K562 (cell line): Measurements from ENCODE around the gene KLRB1. TPM values are rescaled to one million over a fixed set of nuclear protein-coding genes. Genes with fewer than 3 reads are reported as not detected.

Source experiments
- ATAC-seq: fragments of 200-7000 bp; cut with Tn5 transposase; 3 replicates; pipeline ENCODE4 v1.9.1; 2020; ENCODE audit warnings: moderate library complexity
- BruUV-seq: library from RNA; stranded (reverse); fragments of 400-500 nt; replicated peaks from 2 replicates; lab custom pipeline; 2021; lab: Mats Ljungman, UMichigan
- CTCF ChIA-PET: fragments of 300-600 bp; formaldehyde crosslinking; extraction: SDS; loops from one replicate; lab custom pipeline; 2021; ENCODE audit warnings: low intra/inter-chr PET ratio; lab: Yijun Ruan, JAX
- POLR2A ChIA-PET: fragments of 300-600, 350-650 bp; sonication (Branson Sonifier 250); formaldehyde crosslinking; extraction: SDS; loops from one replicate; lab custom pipeline; 2021; ENCODE audit warnings: antibody characterized with exemption, inconsistent platforms; lab: Yijun Ruan, JAX
- DNase-seq, 4 experiments: peaks; one replicate each; pipeline versions ENCODE4 v3.0.0 to v3.0.0-alpha.2; 2011 to 2018; ENCODE audit warnings: low spot score in 3 of 4, mixed read lengths in 3 of 4; ENCODE audit errors: extremely low read depth in 1 of 4
- FAIRE-seq: peaks from 2 replicates; lab custom pipeline; 2011; peaks lifted over from hg19 to GRCh38; lab: Jason Lieb, UNC
- H2AFZ ChIP-seq: 2 replicates; pipeline ENCODE4 v1.6.0; 2011; ENCODE audit warnings: low read depth, low read length, control low read depth, inconsistent platforms
- H3K27ac ChIP-seq: fragments of 200-600 bp; 3 replicates; pipeline ENCODE4 v1.8.0; 2011; ENCODE audit warnings: low read depth, mild to moderate bottlenecking, control low read depth, inconsistent platforms, low read length, moderate library complexity, mixed read lengths; ENCODE audit errors: extremely low read depth
- H3K27me3 ChIP-seq, 2 experiments: fragments of 300-600 bp in 1 of 2; 2 replicates in 1 of 2; 3 replicates in 1 of 2; pipeline versions ENCODE4 v1.6.0 to v1.8.0; 2011; ENCODE audit warnings: inconsistent platforms in 2 of 2, low read length in 2 of 2, mild to moderate bottlenecking in 1 of 2, mixed read lengths in 1 of 2, moderate library complexity in 1 of 2; ENCODE audit not compliant: control insufficient read depth in 2 of 2, insufficient read depth in 2 of 2
- H3K36me3 ChIP-seq: fragments of 300-600 bp; 3 replicates; pipeline ENCODE4 v1.8.0; 2011; ENCODE audit warnings: mild to moderate bottlenecking, low read length, inconsistent platforms; ENCODE audit not compliant: control insufficient read depth, insufficient read depth
- H3K4me1 ChIP-seq, 2 experiments: fragments of 200-600 bp in 1 of 2; replicated peaks in 1 of 2; 2 replicates in 1 of 2; 3 replicates in 1 of 2; pipeline versions ENCODE4 v1.5.1 to v1.8.0; 2011; ENCODE audit warnings: inconsistent platforms in 2 of 2, low read length in 2 of 2, mild to moderate bottlenecking in 1 of 2, mixed read lengths in 1 of 2, moderate library complexity in 1 of 2; ENCODE audit not compliant: control insufficient read depth in 2 of 2, insufficient read depth in 2 of 2
- H3K4me2 ChIP-seq: 2 replicates; pipeline ENCODE4 v1.6.1; 2011; ENCODE audit warnings: low read length, control low read depth, inconsistent platforms, mixed read lengths; ENCODE audit not compliant: insufficient read depth
- H3K4me3 ChIP-seq: fragments of 200-600 bp; sonication (generic), shearing (Covaris generic); 2 replicates; pipeline ENCODE4 v1.5.1; 2016; ENCODE audit warnings: control low read depth, inconsistent platforms
- H3K79me2 ChIP-seq: fragments of 200-600 bp; 3 replicates; pipeline ENCODE4 v1.8.0; 2011; ENCODE audit warnings: low read length, inconsistent platforms; ENCODE audit not compliant: control insufficient read depth, insufficient read depth
- H3K9ac ChIP-seq, 2 experiments: 2 replicates each; pipeline versions ENCODE4 v1.6.0 to v1.6.1; 2011; ENCODE audit warnings: low read depth in 2 of 2, low read length in 2 of 2, control low read depth in 1 of 2, inconsistent platforms in 1 of 2, mild to moderate bottlenecking in 1 of 2, mixed read lengths in 1 of 2; ENCODE audit not compliant: insufficient read depth in 1 of 2
- H3K9me1 ChIP-seq: one replicate; pipeline ENCODE4 v1.6.0; 2011; ENCODE audit warnings: inconsistent platforms, mild to moderate bottlenecking, low read length, moderate library complexity; ENCODE audit not compliant: control insufficient read depth, insufficient read depth
- H3K9me3 ChIP-seq: replicated peaks from 2 replicates; pipeline ENCODE4 v1.5.1; 2011; ENCODE audit warnings: low read depth, low read length, inconsistent platforms; ENCODE audit not compliant: control insufficient read depth, insufficient read depth
- H4K20me1 ChIP-seq: replicated peaks from 2 replicates; pipeline ENCODE4 v1.6.1; 2011; ENCODE audit warnings: low read length, inconsistent platforms, mixed read lengths; ENCODE audit not compliant: control insufficient read depth, insufficient read depth
- ZNF592 ChIP-seq: fragments of 450-650 bp; IDR thresholded peaks from 2 replicates; pipeline ENCODE4 v1.6.1; 2017; ENCODE audit warnings: antibody characterized with exemption, mild to moderate bottlenecking
- WGBS: fragments of 100-300 bp; shearing (Covaris generic); methylation state at CpG from one replicate; pipeline ENCODE4 v1.1.6; 2016; ENCODE audit warnings: low coverage, mixed read lengths; ENCODE audit not compliant: insufficient coverage; ENCODE audit errors: missing lambda C conversion rate; 5-methylcytosine and 5-hydroxymethylcytosine counted together
- in situ Hi-C: fragments of 300-500 bp; cut with MboI; formaldehyde crosslinking; loops from 4 replicates; pipeline ENCODE4 v1.15.0; 2018; ENCODE audit warnings: inconsistent platforms, mixed read lengths
- intact Hi-C: fragments of 100-400 bp; cut with micrococcal nuclease; formaldehyde crosslinking; loops from 2 replicates; pipeline ENCODE4 v1.14.2; 2022
- polyA plus RNA-seq, 8 experiments: library from polyadenylated mRNA; depleted of rRNA in 4 of 8; stranded (reverse) in 5 of 8; unstranded in 3 of 8; fragments of >200 nt; fragmentation: Nextera tagmentation in 2 of 8; fragmentation: Illumina TruSeq in 1 of 8; extraction: Ambion mirVana in 2 of 8; extraction: Trizol in 1 of 8; gene quantifications; 2 replicates each; pipeline versions ENCODE4 v1.2.1 to v1.2.3, GENCODE V29; 2011 to 2014; ENCODE audit warnings: inconsistent platforms in 1 of 8, missing spikeins in 1 of 8
- total RNA-seq, 7 experiments: library from RNA; depleted of rRNA in 6 of 7; stranded (reverse); fragments of >200 nt in 6 of 7; fragmentation: Illumina TruSeq in 2 of 7; extraction: Trizol in 2 of 7; gene quantifications; 2 replicates each; pipeline versions ENCODE4 v1.2.1 to v1.2.3, GENCODE V29; 2011 to 2021; ENCODE audit warnings: low replicate concordance in 1 of 7

Gene KLRB1
- total and polyA plus RNA-seq, 9 of the 15 experiments (the other 6 are each of a cell fraction or from before 2014, with no cell fraction given): not detected

GRCh38 chr12:9590441-9590840, 17.3 kb downstream of the KLRB1 start:
- H3K9ac ChIP-seq: no peak overlapping the region
- WGBS: 53% methylated on average over 2 of the region's 2 CpGs

More at GRCh38 chr12:9590441-9590840, 17.3 kb downstream of the KLRB1 start:
- TF ChIP-seq ZNF592: no peak
- no peak for DNase-seq
- Histone ChIP-seq H3K9me1 (no peaks in the 10 kb centered on the region), H4K20me1 (no peaks in the 10 kb centered on the region), H3K4me2 (no peak overlapping the region), H3K27me3 (no peaks in the 10 kb centered on the region), H2AFZ (no peak overlapping the region), H3K9me3 (no peaks in the 10 kb centered on the region), H3K36me3 (no peaks in the 10 kb centered on the region), H3K79me2 (no peaks in the 10 kb centered on the region), H3K4me1 (peaks cover 0 to 13% of the 10 kb centered on the region in 2 experiments; a peak in 3 of 5 replicates), H3K4me3 (no peak overlapping the region), H3K27ac (no peak overlapping the region)
- ChIA-PET POLR2A (no interaction called here), CTCF (no interaction called here)
- no peak for FAIRE-seq
- intact Hi-C loops (no loop called here), in situ Hi-C loops (no loop called here)
- ATAC-seq: no peak
- no TSS peak for BruUV-seq
